GM18868 (cell line): ENCODE results near the gene NOXA1.

Source experiments
- ATAC-seq: cut with Tn5 transposase; IDR thresholded peaks from one replicate; pipeline ENCODE4 v1.9.1; 2021; ENCODE audit warnings: mild to moderate bottlenecking, moderate library complexity; ENCODE audit not compliant: unreplicated experiment

Gene NOXA1

GRCh38 chr9:137452761-137453642 is 29.8 kb downstream of the NOXA1 start:
- ATAC-seq = no peak

- ATAC-seq = no peak
Measured at GRCh38 chr9:137453643-137454081, 30.5 kb downstream of the NOXA1 start.

GRCh38 chr9:137454145-137454596 is 31.0 kb downstream of the NOXA1 start:
- ATAC-seq = no peak

- no peak for ATAC-seq
Measured at GRCh38 chr9:137454597-137455358, 31.6 kb downstream of the NOXA1 start.

- no peak for ATAC-seq
Measured at GRCh38 chr9:137455359-137455991, 32.3 kb downstream of the NOXA1 start.

- ATAC-seq = no peak
Measured at GRCh38 chr9:137456061-137456863, 33.1 kb downstream of the NOXA1 start.

- ATAC-seq = no peak
Measured at GRCh38 chr9:137456864-137457405, 33.7 kb downstream of the NOXA1 start.

- ATAC-seq = no peak
Measured at GRCh38 chr9:137457406-137458193, 34.4 kb downstream of the NOXA1 start.

- ATAC-seq = peak; percentile 6
Measured at GRCh38 chr9:137458194-137459151, 35.3 kb downstream of the NOXA1 start.

- peak; percentile 68 for ATAC-seq
Measured at GRCh38 chr9:137459152-137459600, 36.0 kb downstream of the NOXA1 start, which contains the start of gene NSMF. NSMF (minus strand) TSS chr9:137459334; CDS start chr9:137459102, 232 bp downstream.

GRCh38 chr9:137459601-137460362 is 36.6 kb downstream of the NOXA1 start:
- no peak for ATAC-seq

GRCh38 chr9:137460363-137461315 is 37.4 kb downstream of the NOXA1 start:
- ATAC-seq = no peak

GRCh38 chr9:137461316-137461662 is 38.1 kb downstream of the NOXA1 start:
- no peak for ATAC-seq

GRCh38 chr9:137461663-137462395 is 38.6 kb downstream of the NOXA1 start:
- ATAC-seq = peak; percentile 65

GRCh38 chr9:137462396-137462985 is 39.3 kb downstream of the NOXA1 start:
- ATAC-seq = no peak
